Caki2 (cell line): ENCODE measurements around the gene MARCKSL1. TPM values are rescaled to one million over a fixed set of nuclear protein-coding genes. Genes with fewer than 3 reads are reported as not detected.
"Not testable (repeated sequence)": the region's sequence is repeated elsewhere in the genome, so short reads cannot be mapped to it uniquely, and the experiment has no call there.

Experiments
- DNase-seq: peaks from one replicate; pipeline ENCODE4 v3.0.0-alpha.2; 2015; ENCODE audit warnings: low read depth
- in situ Hi-C: cut with HindIII; loops from 2 replicates; pipeline ENCODE4 v1.10.0; 2016; ENCODE audit warnings: low sequenced_read_pairs, low pct_unique_long_range_greater_than_20kb, mixed read lengths
- total RNA-seq: library from RNA; depleted of rRNA; stranded (reverse); fragments of >200 nt; shearing (Covaris generic); gene quantifications from 2 replicates; pipeline ENCODE4 v1.2.3, GENCODE V29; 2014; ENCODE audit warnings: low replicate concordance

MARCKSL1 gene
- total RNA-seq, 1 experiment from 2014 or later: 12.0 TPM

GRCh38 chr1:32355778-32356177 lies 19.7 kb upstream of the MARCKSL1 start:
- DNase-seq, in situ Hi-C loops: not testable (repeated sequence)

GRCh38 chr1:32353886-32354570 lies 18.0 kb upstream of the MARCKSL1 start:
- in situ Hi-C loops: no loop called here
- no peak for DNase-seq

GRCh38 chr1:32353431-32353830 lies 17.4 kb upstream of the MARCKSL1 start:
- in situ Hi-C loops: no loop called here

GRCh38 chr1:32352831-32353383 lies 16.9 kb upstream of the MARCKSL1 start:
- DNase-seq: no peak

More at GRCh38 chr1:32353431-32353830, 17.4 kb upstream of the MARCKSL1 start:
- DNase-seq: no peak

GRCh38 chr1:32352239-32352745 lies 16.3 kb upstream of the MARCKSL1 start:
- DNase-seq: no peak
- in situ Hi-C loops: no loop called here

More at GRCh38 chr1:32352831-32353383, 16.9 kb upstream of the MARCKSL1 start:
- in situ Hi-C loops: no loop called here

- DNase-seq: peak; percentile 79
- in situ Hi-C loops: no loop called here
Measured at GRCh38 chr1:32351399-32352238, 15.6 kb upstream of the MARCKSL1 start.

- in situ Hi-C loops: no loop called here
- DNase-seq: no peak
Measured at GRCh38 chr1:32350785-32351398, 14.9 kb upstream of the MARCKSL1 start.

GRCh38 chr1:32349211-32349708 lies 13.2 kb upstream of the MARCKSL1 start:
- no peak for DNase-seq
- in situ Hi-C loops: no loop called here

- DNase-seq: no peak
Measured at GRCh38 chr1:32346532-32347157, 10.6 kb upstream of the MARCKSL1 start.

GRCh38 chr1:32345289-32345827 lies 9.3 kb upstream of the MARCKSL1 start:
- no peak for DNase-seq
- in situ Hi-C loops: no loop called here

More at GRCh38 chr1:32346532-32347157, 10.6 kb upstream of the MARCKSL1 start:
- in situ Hi-C loops: no loop called here

- DNase-seq: no peak
- in situ Hi-C loops: no loop called here
Measured at GRCh38 chr1:32342704-32343103, 6.7 kb upstream of the MARCKSL1 start.

GRCh38 chr1:32341971-32342370 lies 5.9 kb upstream of the MARCKSL1 start:
- DNase-seq: no peak
- in situ Hi-C loops: no loop called here

- in situ Hi-C loops: no loop called here
- DNase-seq: no peak
Measured at GRCh38 chr1:32341186-32341757, 5.2 kb upstream of the MARCKSL1 start.

GRCh38 chr1:32339363-32339978 lies 3.4 kb upstream of the MARCKSL1 start:
- DNase-seq: no peak
- in situ Hi-C loops: no loop called here

GRCh38 chr1:32338637-32339145 lies 2.7 kb upstream of the MARCKSL1 start:
- DNase-seq: no peak
- in situ Hi-C loops: no loop called here

GRCh38 chr1:32337855-32338636 lies 2.0 kb upstream of the MARCKSL1 start:
- DNase-seq: no peak
- in situ Hi-C loops: no loop called here
